B cell (primary cell): ENCODE data around the gene PCDHA12. TPM values are rescaled to one million over a fixed set of nuclear protein-coding genes. Genes with fewer than 3 reads are reported as not detected.
"Not testable (repeated sequence)": the region's sequence is repeated elsewhere in the genome, so short reads cannot be mapped to it uniquely, and the experiment has no call there.

ENCODE experiments used
- ATAC-seq: fragments of 200-7000 bp; cut with Tn5 transposase; one replicate; pipeline ENCODE4 v1.10.0; 2021; ENCODE audit warnings: low read depth, mild to moderate bottlenecking, moderate number of reproducible peaks, moderate library complexity
- CTCF ChIA-PET: fragments of 350-600 bp; sonication (Branson Sonifier 250); formaldehyde crosslinking; loops from one replicate; lab custom pipeline; 2021; ENCODE audit warnings: antibody characterized with exemption, inconsistent platforms; lab: Charles Lee
- POLR2A ChIA-PET: fragments of 350-600 bp; sonication (Branson Sonifier 250); formaldehyde crosslinking; loops from one replicate; lab custom pipeline; 2021; ENCODE audit warnings: antibody characterized with exemption; lab: Charles Lee
- DNase-seq: peaks from one replicate; pipeline ENCODE4 v3.0.0; 2013
- H2AFZ ChIP-seq: 2 replicates; pipeline ENCODE4 v1.6.1; 2012; ENCODE audit warnings: mild to moderate bottlenecking, low read depth, low read length; ENCODE audit not compliant: insufficient read depth, poor library complexity, severe bottlenecking
- H3K27ac ChIP-seq, 2 donors: 1 replicate in 1 of 2; 2 replicates in 1 of 2; pipeline ENCODE4 v1.5.1; 2012 to 2013; ENCODE audit warnings: low read length in 2 of 2, mild to moderate bottlenecking in 2 of 2, moderate library complexity in 1 of 2
- H3K27me3 ChIP-seq, 4 experiments: fragments of 200-600 bp in 1 of 4; sonication (generic) in 1 of 4; replicated peaks in 1 of 4; 1 replicate in 2 of 4; 2 replicates in 2 of 4; pipeline versions ENCODE4 v1.6.1 to v1.7.0; 2013 to 2016; ENCODE audit warnings: low read length in 3 of 4, mild to moderate bottlenecking in 2 of 4, mixed read lengths in 1 of 4, moderate library complexity in 1 of 4; ENCODE audit not compliant: insufficient read depth in 4 of 4, control insufficient read depth in 3 of 4; ENCODE audit errors: control extremely low read depth in 1 of 4
- H3K36me3 ChIP-seq, 2 experiments: replicated peaks in 1 of 2; 1 replicate in 1 of 2; 2 replicates in 1 of 2; pipeline versions ENCODE4 v1.6.1 to v1.7.1; 2013; ENCODE audit warnings: low read length in 1 of 2; ENCODE audit not compliant: insufficient read depth in 2 of 2, control insufficient read depth in 1 of 2; ENCODE audit errors: control extremely low read depth in 1 of 2, extremely low read depth in 1 of 2
- H3K4me1 ChIP-seq, 2 donors: fragments of 200-600 bp in 1 of 2; sonication (generic) in 1 of 2; 1 replicate in 1 of 2; 2 replicates in 1 of 2; pipeline versions ENCODE4 v1.5.1 to v1.6.1; 2013 to 2017; ENCODE audit warnings: low read length in 2 of 2; ENCODE audit not compliant: control insufficient read depth in 2 of 2, insufficient read depth in 2 of 2
- H3K4me2 ChIP-seq: replicated peaks from 2 replicates; pipeline ENCODE3; 2012; ENCODE audit warnings: mild to moderate bottlenecking, low read depth, low read length; ENCODE audit not compliant: poor library complexity, severe bottlenecking
- H3K4me3 ChIP-seq, 5 experiments: fragments of 200-600 bp in 1 of 5; sonication (generic) in 1 of 5; 1 replicate in 3 of 5; 2 replicates in 2 of 5; pipeline versions ENCODE4 v1.5.1 to v1.7.0; 2011 to 2016; ENCODE audit warnings: low read length in 4 of 5, mild to moderate bottlenecking in 4 of 5, low read depth in 2 of 5, control low read depth in 1 of 5, moderate library complexity in 1 of 5; ENCODE audit not compliant: insufficient read depth in 1 of 5; ENCODE audit errors: control extremely low read depth in 1 of 5, extremely low read depth in 1 of 5
- H3K79me2 ChIP-seq: fragments of 200-600 bp; sonication (generic); one replicate; pipeline ENCODE4 v1.6.0; 2016; ENCODE audit warnings: low read length; ENCODE audit not compliant: control insufficient read depth, insufficient read depth
- H3K9ac ChIP-seq: fragments of 200-600 bp; sonication (generic); 2 replicates; pipeline ENCODE4 v1.6.1; 2017; ENCODE audit warnings: mild to moderate bottlenecking, low read length, moderate library complexity
- H3K9me3 ChIP-seq, 3 donors: one replicate each; pipeline versions ENCODE4 v1.6.1 to v1.7.1; 2013; ENCODE audit warnings: low read length in 2 of 3; ENCODE audit not compliant: control insufficient read depth in 2 of 3, insufficient read depth in 1 of 3; ENCODE audit errors: control extremely low read depth in 1 of 3
- H4K20me1 ChIP-seq: 2 replicates; pipeline ENCODE4 v1.6.0; 2012; ENCODE audit warnings: mild to moderate bottlenecking, low read length; ENCODE audit not compliant: insufficient read depth, control insufficient read depth, poor library complexity, severe bottlenecking
- H3K27ac Mint-ChIP-seq: one replicate; pipeline ENCODE4 v1.8.0; 2021; ENCODE audit warnings: mixed read lengths
- H3K27me3 Mint-ChIP-seq: one replicate; pipeline ENCODE4 v1.8.0; 2021; ENCODE audit warnings: mixed read lengths
- H3K4me1 Mint-ChIP-seq: one replicate; pipeline ENCODE4 v1.8.0; 2021; ENCODE audit warnings: mixed read lengths
- H3K4me3 Mint-ChIP-seq: one replicate; pipeline ENCODE4 v1.8.0; 2021; ENCODE audit warnings: mixed read lengths
- H3K9me3 Mint-ChIP-seq: one replicate; pipeline ENCODE4 v1.8.0; 2022; ENCODE audit warnings: mixed read lengths; ENCODE audit not compliant: insufficient read depth
- EZH2 ChIP-seq: IDR thresholded peaks from 2 replicates; pipeline ENCODE4 v1.6.1; 2012; ENCODE audit warnings: borderline replicate concordance, low read depth, mild to moderate bottlenecking, moderate library complexity, low read length; ENCODE audit not compliant: insufficient read depth, poor library complexity, severe bottlenecking
- WGBS: methylation state at CpG from one replicate; pipeline ENCODE4 v1.1.5; 2013; ENCODE audit warnings: missing lambda C conversion rate; ENCODE audit not compliant: insufficient coverage; 5-methylcytosine and 5-hydroxymethylcytosine counted together
- intact Hi-C: fragments of 100-400 bp; cut with micrococcal nuclease; formaldehyde crosslinking; loops from one replicate; pipeline ENCODE4 v1.10.0; 2022
- polyA plus RNA-seq: library from polyadenylated mRNA; depleted of rRNA; stranded (reverse); fragments of >200 nt; gene quantifications from 2 replicates; pipeline ENCODE4 v1.2.3, GENCODE V29; 2012
- total RNA-seq, 2 donors: library from RNA; stranded (reverse); fragments of 120-200 nt in 1 of 2; gene quantifications; 1 replicate in 1 of 2; 2 replicates in 1 of 2; pipeline versions ENCODE4 v1.2.3 to v1.2.4, GENCODE V29; 2013 to 2022
- TF ChIP-seq, protein P1 (sequence below): fragments of 200-600 bp; IDR thresholded peaks from one replicate; pipeline ENCODE4 v1.8.0; 2022; ENCODE audit warnings: antibody characterized with exemption, mild to moderate bottlenecking

The PCDHA12 gene
- total and polyA plus RNA-seq, 2 donors (not counting 1 experiment from before 2014, with no cell fraction given) = not detected

DNA sequence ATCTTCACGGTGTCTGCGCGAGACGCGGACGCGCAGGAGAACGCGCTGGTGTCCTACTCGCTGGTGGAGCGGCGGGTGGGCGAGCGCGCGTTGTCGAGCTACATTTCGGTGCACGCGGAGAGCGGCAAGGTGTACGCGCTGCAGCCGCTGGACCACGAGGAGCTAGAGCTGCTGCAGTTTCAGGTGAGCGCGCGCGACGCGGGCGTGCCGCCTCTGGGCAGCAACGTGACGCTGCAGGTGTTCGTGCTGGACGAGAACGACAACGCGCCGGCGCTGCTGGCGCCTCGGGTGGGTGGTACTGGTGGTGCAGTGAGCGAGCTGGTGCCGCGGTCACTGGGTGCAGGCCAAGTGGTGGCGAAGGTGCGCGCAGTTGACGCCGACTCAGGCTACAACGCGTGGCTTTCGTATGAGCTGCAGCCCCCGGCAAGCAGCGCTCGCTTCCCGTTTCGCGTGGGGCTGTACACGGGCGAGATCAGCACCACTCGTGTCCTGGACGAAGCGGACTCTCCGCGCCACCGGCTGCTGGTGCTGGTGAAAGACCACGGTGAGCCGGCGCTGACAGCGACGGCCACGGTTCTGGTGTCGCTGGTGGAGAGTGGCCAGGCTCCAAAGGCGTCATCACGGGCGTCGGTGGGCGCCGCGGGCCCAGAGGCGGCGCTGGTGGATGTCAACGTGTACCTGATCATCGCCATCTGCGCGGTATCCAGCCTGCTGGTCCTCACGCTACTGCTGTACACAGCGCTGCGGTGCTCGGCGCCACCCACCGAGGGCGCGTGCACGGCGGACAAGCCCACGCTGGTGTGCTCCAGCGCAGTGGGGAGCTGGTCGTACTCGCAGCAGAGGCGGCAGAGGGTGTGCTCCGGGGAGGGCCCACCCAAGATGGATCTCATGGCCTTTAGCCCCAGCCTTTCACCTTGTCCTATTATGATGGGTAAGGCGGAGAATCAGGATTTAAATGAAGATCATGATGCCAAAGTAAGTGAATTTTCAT is 45.3 kb upstream of the PCDHA12 start:
- POLR2A ChIA-PET, H3K4me1 ChIP-seq, H3K4me3 ChIP-seq, H4K20me1 ChIP-seq, H3K27ac Mint-ChIP-seq, DNase-seq, H2AFZ ChIP-seq, intact Hi-C loops, H3K27ac ChIP-seq, H3K9ac ChIP-seq, ATAC-seq, H3K4me2 ChIP-seq, H3K36me3 ChIP-seq, CTCF ChIA-PET, H3K79me2 ChIP-seq, H3K9me3 Mint-ChIP-seq, H3K4me1 Mint-ChIP-seq, H3K4me3 Mint-ChIP-seq: not testable (repeated sequence)
- peaks cover 33% of the 10 kb centered on the region for H3K27me3 Mint-ChIP-seq
- H3K27me3 ChIP-seq = peaks cover 0 to 16% (median 8%) of the 10 kb centered on the region in 4 experiments
- peaks cover 0 to 30% (median 0%) of the 10 kb centered on the region in 3 donors for H3K9me3 ChIP-seq
- 62% methylated on average over 93 of the region's 106 CpGs for WGBS

DNA sequence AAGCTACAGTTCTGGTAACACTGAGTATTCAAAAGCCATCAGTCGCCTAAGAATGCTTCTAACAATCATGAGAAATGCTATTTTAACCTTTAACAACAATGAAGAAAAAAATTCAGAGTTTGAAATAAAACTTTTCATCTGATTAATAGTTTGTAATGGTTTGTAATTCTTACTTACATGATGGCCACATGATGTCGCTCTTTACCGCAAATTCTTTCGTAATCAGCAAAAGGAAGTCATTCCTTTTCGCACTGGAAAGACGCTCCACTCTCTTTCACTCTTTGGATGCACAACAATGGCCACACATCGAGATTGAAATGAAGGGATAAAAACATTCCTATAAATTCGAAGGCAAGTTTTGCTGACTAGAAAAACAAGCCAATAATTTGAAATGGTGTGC is 41.1 kb upstream of the PCDHA12 start, which contains the start of gene PCDHA7:
TSS of gene PCDHA7 (plus strand) at position 277 of the 400 bp plus-strand sequence. CDS start at position 392, 115 bp downstream.
- no peaks in the 10 kb centered on the region for H3K4me1 ChIP-seq
- Mint-ChIP-seq H3K4me3 (no peak within 1 kb of the TSS), H3K27me3 (peaks cover 22% of the 10 kb centered on the region), H3K9me3 (peaks cover 3% of the 10 kb centered on the region), H3K4me1 (no peaks in the 10 kb centered on the region), H3K27ac (no peak within 1 kb of the TSS)
- no peak within 1 kb of the TSS for H3K4me3 ChIP-seq
- H3K27me3 ChIP-seq = peaks cover 0 to 10% (median 4%) of the 10 kb centered on the region in 4 experiments
- no peak within 1 kb of the TSS for H3K27ac ChIP-seq
- H3K9me3 ChIP-seq = peaks cover 0 to 34% (median 7%) of the 10 kb centered on the region in 3 donors
- 30% methylated on average over 3 of the region's 8 CpGs for WGBS
- no peak within 1 kb of the TSS for H3K4me2 ChIP-seq
- H3K36me3 ChIP-seq = no peaks in the 10 kb centered on the region
- no peaks in the 10 kb centered on the region for H4K20me1 ChIP-seq
- DNase-seq (no peak), ATAC-seq (no peak)
- H2AFZ ChIP-seq = no peak within 1 kb of the TSS
- POLR2A ChIA-PET = no interaction called here
- TF ChIP-seq, protein P1, sequence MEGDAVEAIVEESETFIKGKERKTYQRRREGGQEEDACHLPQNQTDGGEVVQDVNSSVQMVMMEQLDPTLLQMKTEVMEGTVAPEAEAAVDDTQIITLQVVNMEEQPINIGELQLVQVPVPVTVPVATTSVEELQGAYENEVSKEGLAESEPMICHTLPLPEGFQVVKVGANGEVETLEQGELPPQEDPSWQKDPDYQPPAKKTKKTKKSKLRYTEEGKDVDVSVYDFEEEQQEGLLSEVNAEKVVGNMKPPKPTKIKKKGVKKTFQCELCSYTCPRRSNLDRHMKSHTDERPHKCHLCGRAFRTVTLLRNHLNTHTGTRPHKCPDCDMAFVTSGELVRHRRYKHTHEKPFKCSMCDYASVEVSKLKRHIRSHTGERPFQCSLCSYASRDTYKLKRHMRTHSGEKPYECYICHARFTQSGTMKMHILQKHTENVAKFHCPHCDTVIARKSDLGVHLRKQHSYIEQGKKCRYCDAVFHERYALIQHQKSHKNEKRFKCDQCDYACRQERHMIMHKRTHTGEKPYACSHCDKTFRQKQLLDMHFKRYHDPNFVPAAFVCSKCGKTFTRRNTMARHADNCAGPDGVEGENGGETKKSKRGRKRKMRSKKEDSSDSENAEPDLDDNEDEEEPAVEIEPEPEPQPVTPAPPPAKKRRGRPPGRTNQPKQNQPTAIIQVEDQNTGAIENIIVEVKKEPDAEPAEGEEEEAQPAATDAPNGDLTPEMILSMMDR = no peak
- no peak for TF ChIP-seq EZH2
- intact Hi-C loops = no loop called here
- CTCF ChIA-PET = no interaction called here
- H3K9ac ChIP-seq = no peak within 1 kb of the TSS
- H3K79me2 ChIP-seq = no peaks in the 10 kb centered on the region

DNA sequence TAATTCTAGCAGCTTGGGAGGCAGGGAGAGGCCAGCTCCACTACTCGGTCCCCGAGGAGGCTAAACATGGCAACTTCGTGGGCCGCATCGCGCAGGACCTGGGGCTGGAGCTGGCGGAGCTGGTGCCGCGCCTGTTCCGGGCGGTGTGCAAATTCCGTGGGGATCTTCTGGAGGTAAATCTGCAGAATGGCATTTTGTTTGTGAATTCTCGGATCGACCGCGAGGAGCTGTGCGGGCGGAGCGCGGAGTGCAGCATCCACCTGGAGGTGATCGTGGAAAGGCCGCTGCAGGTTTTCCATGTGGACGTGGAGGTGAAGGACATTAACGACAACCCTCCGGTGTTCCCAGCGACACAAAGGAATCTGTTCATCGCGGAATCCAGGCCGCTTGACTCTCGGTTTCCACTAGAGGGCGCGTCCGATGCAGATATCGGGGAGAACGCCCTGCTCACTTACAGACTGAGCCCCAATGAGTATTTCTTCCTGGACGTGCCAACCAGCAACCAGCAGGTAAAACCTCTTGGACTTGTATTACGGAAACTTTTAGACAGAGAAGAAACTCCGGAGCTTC is 40.6 kb upstream of the PCDHA12 start:
- H3K9me3 ChIP-seq = peaks cover 0 to 29% (median 7%) of the 10 kb centered on the region in 3 donors
- H2AFZ ChIP-seq, H3K4me2 ChIP-seq, H3K4me3 ChIP-seq, H3K4me1 ChIP-seq, H4K20me1 ChIP-seq, H3K36me3 ChIP-seq, DNase-seq, H3K4me1 Mint-ChIP-seq, intact Hi-C loops, H3K79me2 ChIP-seq, H3K27ac Mint-ChIP-seq, CTCF ChIA-PET, H3K27ac ChIP-seq, H3K4me3 Mint-ChIP-seq, H3K9ac ChIP-seq, ATAC-seq, H3K9me3 Mint-ChIP-seq, POLR2A ChIA-PET: not testable (repeated sequence)
- peaks cover 22% of the 10 kb centered on the region for H3K27me3 Mint-ChIP-seq
- H3K27me3 ChIP-seq = peaks cover 0 to 10% (median 4%) of the 10 kb centered on the region in 4 experiments
- WGBS = 35% methylated on average over 21 of the region's 38 CpGs
